Erythroblast (primary cell): ENCODE results near the gene EVA1C.

Experiments used
- GATA1 ChIP-seq: IDR thresholded peaks from 2 replicates; pipeline ENCODE4 v1.6.1; 2011; ENCODE audit warnings: low read depth, mild to moderate bottlenecking, control low read depth, low read length, moderate library complexity
- POLR2A ChIP-seq: IDR thresholded peaks from 2 replicates; pipeline ENCODE4 v1.6.1; 2011; ENCODE audit warnings: mild to moderate bottlenecking, low read length

DNA sequence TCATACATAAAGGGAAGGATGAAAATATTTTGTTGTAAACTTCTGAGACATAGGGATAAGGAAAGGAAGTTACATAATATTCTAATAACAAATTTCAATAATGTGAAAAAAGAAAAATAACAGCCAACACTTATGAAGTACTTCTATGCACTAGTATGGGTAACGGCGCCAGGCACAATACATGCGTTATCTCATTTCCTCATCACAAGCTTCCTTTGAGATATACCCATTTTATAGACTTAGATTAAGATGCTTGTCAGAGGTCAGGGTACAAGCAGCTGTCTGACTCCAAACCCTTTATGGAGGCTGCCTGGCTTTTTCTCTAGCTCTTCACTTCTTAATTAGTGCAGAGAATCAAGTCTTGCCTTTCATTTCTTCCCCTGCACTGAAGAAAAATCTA, 131.5 kb downstream of the EVA1C start:
- TF ChIP-seq POLR2A (no peak), GATA1 (no peak)
